Measurements from ENCODE around the gene SPATA6.

SPATA6 gene

GRCh38 chr1:48251821-48252220, 220.2 kb downstream of the SPATA6 start:
- no peak for DNase-seq (ENCODE audit: low spot score)

- no peak for DNase-seq (ENCODE audit: low spot score)
These were observed 220.7 kb downstream of the SPATA6 start for GRCh38 chr1:48251323-48251722.

GRCh38 chr1:48250572-48250971, 221.4 kb downstream of the SPATA6 start:
- DNase-seq (ENCODE audit: low spot score): no peak

GRCh38 chr1:48249868-48250267, 222.1 kb downstream of the SPATA6 start:
- DNase-seq (ENCODE audit: low spot score): peak; percentile 30

- no peak for DNase-seq (ENCODE audit: low spot score)
These were observed 223.6 kb downstream of the SPATA6 start for GRCh38 chr1:48248356-48248755.

GRCh38 chr1:48246727-48247126, 225.3 kb downstream of the SPATA6 start:
- DNase-seq (ENCODE audit: low spot score): no peak
